Pons (tissue), 1 donor: ENCODE measurements around the gene TNS1.

Source experiments
- DNase-seq: peaks from one replicate; pipeline ENCODE4 v3.0.0-alpha.2; 2016; ENCODE audit warnings: low spot score

The TNS1 gene

GRCh38 chr2:217849154-217849975 is 153.4 kb downstream of the TNS1 start:
- DNase-seq, result no peak

GRCh38 chr2:217848351-217848957 is 154.3 kb downstream of the TNS1 start:
- DNase-seq, result no peak

- no peak for DNase-seq
Measured at GRCh38 chr2:217847552-217848350, 155.0 kb downstream of the TNS1 start.

GRCh38 chr2:217847115-217847514 is 155.7 kb downstream of the TNS1 start:
- DNase-seq, result no peak

GRCh38 chr2:217846321-217846743 is 156.5 kb downstream of the TNS1 start:
- DNase-seq, result no peak

- no peak for DNase-seq
Measured at GRCh38 chr2:217845301-217845700, 157.5 kb downstream of the TNS1 start.

- no peak for DNase-seq
Measured at GRCh38 chr2:217844696-217845095, 158.1 kb downstream of the TNS1 start.

GRCh38 chr2:217843324-217843723 is 159.5 kb downstream of the TNS1 start:
- no peak for DNase-seq

- no peak for DNase-seq
Measured at GRCh38 chr2:217842017-217842416, 160.8 kb downstream of the TNS1 start.

GRCh38 chr2:217840522-217840921 is 162.3 kb downstream of the TNS1 start:
- no peak for DNase-seq

GRCh38 chr2:217839750-217840107 is 163.1 kb downstream of the TNS1 start:
- DNase-seq, result no peak

GRCh38 chr2:217839073-217839749 is 163.6 kb downstream of the TNS1 start:
- DNase-seq, result no peak

- DNase-seq, result peak; percentile 99
Measured at GRCh38 chr2:217838409-217838831, 164.4 kb downstream of the TNS1 start.

GRCh38 chr2:217837530-217837929 is 165.3 kb downstream of the TNS1 start:
- no peak for DNase-seq

- peak; percentile 64 for DNase-seq
Measured at GRCh38 chr2:217836901-217837491, 165.8 kb downstream of the TNS1 start.

- DNase-seq, result no peak
Measured at GRCh38 chr2:217835931-217836891, 166.6 kb downstream of the TNS1 start.

- no peak for DNase-seq
Measured at GRCh38 chr2:217834744-217835513, 167.9 kb downstream of the TNS1 start.

- DNase-seq, result peak; percentile 33
Measured at GRCh38 chr2:217834057-217834620, 168.7 kb downstream of the TNS1 start.

GRCh38 chr2:217833439-217833838 is 169.4 kb downstream of the TNS1 start:
- no peak for DNase-seq
